HFF-Myc (cell line): ENCODE results near the gene DENND2D.

Experiments used
- DNase-seq: peaks from one replicate; pipeline ENCODE4 v3.0.0-alpha.2; 2011; ENCODE audit warnings: low read depth; ENCODE audit errors: extremely low read depth
- H3K4me3 ChIP-seq: replicated peaks from 2 replicates; pipeline ENCODE4 v1.5.1; 2011; ENCODE audit warnings: low read depth, mild to moderate bottlenecking, control low read depth, low read length
- TF ChIP-seq, protein P1 (sequence below): IDR thresholded peaks from 2 replicates; pipeline ENCODE4 v1.5.1; 2012; ENCODE audit warnings: mild to moderate bottlenecking, low read depth, low read length, control low read depth; ENCODE audit errors: missing control alignments

Gene DENND2D

DNA sequence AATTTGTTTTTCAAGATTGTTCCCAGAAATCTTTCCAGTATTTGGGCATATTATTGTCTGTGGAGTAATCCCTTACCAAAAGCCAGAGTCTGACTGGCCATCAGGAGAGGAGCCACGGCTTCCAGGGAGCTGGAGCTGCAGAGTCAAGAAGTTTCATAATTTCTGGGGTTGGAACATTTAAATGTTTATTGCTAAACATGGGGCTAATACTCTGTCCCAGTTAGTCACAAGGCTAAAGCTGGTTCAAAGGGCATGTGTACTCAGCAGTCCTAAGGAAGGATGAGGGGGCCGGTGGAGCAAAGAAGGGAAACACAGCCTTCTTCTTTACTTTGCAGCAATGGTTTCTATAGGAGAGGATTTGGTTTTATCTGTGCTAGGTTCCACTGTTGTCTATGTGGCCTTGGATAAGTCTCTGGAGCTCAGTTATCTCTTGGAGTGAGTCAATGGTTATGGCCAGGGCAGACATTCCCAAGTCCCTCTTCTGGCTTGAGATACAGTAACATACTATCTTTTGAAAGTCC, 9.5 kb downstream of the DENND2D start:
- TF ChIP-seq, protein P1, sequence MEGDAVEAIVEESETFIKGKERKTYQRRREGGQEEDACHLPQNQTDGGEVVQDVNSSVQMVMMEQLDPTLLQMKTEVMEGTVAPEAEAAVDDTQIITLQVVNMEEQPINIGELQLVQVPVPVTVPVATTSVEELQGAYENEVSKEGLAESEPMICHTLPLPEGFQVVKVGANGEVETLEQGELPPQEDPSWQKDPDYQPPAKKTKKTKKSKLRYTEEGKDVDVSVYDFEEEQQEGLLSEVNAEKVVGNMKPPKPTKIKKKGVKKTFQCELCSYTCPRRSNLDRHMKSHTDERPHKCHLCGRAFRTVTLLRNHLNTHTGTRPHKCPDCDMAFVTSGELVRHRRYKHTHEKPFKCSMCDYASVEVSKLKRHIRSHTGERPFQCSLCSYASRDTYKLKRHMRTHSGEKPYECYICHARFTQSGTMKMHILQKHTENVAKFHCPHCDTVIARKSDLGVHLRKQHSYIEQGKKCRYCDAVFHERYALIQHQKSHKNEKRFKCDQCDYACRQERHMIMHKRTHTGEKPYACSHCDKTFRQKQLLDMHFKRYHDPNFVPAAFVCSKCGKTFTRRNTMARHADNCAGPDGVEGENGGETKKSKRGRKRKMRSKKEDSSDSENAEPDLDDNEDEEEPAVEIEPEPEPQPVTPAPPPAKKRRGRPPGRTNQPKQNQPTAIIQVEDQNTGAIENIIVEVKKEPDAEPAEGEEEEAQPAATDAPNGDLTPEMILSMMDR: no peak
- DNase-seq: no peak
- no peak overlapping the region for H3K4me3 ChIP-seq

- H3K4me3 ChIP-seq: no peak overlapping the region
- TF ChIP-seq, protein P1: no peak
- DNase-seq: no peak
Observed at GRCh38 chr1:111184663-111185062, 15.8 kb downstream of the DENND2D start.

GRCh38 chr1:111183308-111184069, 17.0 kb downstream of the DENND2D start:
- H3K4me3 ChIP-seq: no peak overlapping the region
- no peak for DNase-seq
- TF ChIP-seq, protein P1: no peak

GRCh38 chr1:111182052-111182451, 18.4 kb downstream of the DENND2D start:
- no peak for DNase-seq
- TF ChIP-seq, protein P1: no peak
- H3K4me3 ChIP-seq: no peak overlapping the region

DNA sequence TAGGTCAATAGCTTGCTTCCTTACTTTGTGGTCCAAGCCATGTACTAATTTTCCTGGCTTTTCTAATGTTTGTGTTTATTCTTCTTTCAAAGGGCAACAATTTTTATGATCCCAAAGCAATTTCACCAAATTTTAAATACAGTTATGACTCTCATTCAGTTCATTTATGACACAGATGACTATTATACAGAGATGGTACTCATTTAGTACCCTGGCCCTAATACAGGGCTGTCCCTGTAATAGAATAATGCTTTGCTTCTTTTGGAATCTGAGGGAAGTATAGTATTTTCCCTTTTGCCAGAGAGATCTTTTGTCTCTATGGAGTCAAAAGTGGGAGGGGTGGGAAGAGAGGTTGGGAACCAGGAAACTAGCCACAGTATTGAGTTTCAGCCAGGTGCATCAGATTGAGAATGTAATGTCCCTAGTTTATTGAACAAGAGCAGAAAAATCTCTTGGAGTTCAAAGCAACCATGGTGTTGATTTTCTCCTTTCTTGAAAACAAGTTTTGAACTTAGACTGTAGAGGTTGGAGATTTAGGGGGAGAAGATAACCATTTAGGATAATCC, 20.4 kb downstream of the DENND2D start:
- TF ChIP-seq, protein P1: no peak
- DNase-seq: no peak
- no peak overlapping the region for H3K4me3 ChIP-seq

GRCh38 chr1:111176678-111177077, 23.8 kb downstream of the DENND2D start:
- DNase-seq: no peak
- TF ChIP-seq, protein P1: no peak
- H3K4me3 ChIP-seq: no peak overlapping the region
